ENCODE measurements around the gene ADARB2.

GRCh38 chr10:1521741-1522140 is 215.6 kb downstream of the ADARB2 start:
- TF ChIP-seq EP300 (IDR thresholded peaks at IDR 0.05) (no peak), POLR2A (IDR thresholded peaks at IDR 0.05) (no peak)

All from suprapubic skin (tissue), 2 donors.